22Rv1 (cell line): ENCODE measurements around the gene NLRC5.

ENCODE experiments used
- CTCF ChIP-seq: fragments of 450-650 bp; IDR thresholded peaks from 2 replicates; pipeline ENCODE4 v1.5.1; 2017; ENCODE audit warnings: mild to moderate bottlenecking
- ZFX ChIP-seq: fragments of 450-650 bp; IDR thresholded peaks from 2 replicates; pipeline ENCODE4 v1.6.1; 2017; ENCODE audit warnings: antibody characterized with exemption, borderline replicate concordance

GRCh38 chr16:57061084-57061905, 71.9 kb downstream of the NLRC5 start:
- TF ChIP-seq CTCF (no peak), ZFX (no peak)
